Activated naive CD8-positive, alpha-beta T cell treated with anti-CD3 and anti-CD28 coated beads, Interleukin-2, amount 10 ng/mL, durations not matched to agents 7 days and 5 days (primary cell): ENCODE results near the gene GPR42. TPM values are rescaled to one million over a fixed set of nuclear protein-coding genes. Genes with fewer than 3 reads are reported as not detected.

ENCODE experiments used
- ATAC-seq: fragments of 150-1000 bp; cut with Tn5 transposase; one replicate; pipeline ENCODE4 v1.10.0; 2021; ENCODE audit warnings: low read depth, moderate library complexity
- POLR2A ChIA-PET: fragments of 350-600 bp; sonication (Branson Sonifier 250); formaldehyde crosslinking; loops from one replicate; lab custom pipeline; 2021; ENCODE audit warnings: antibody characterized with exemption; lab: Charles Lee
- DNase-seq: peaks from one replicate; pipeline ENCODE4 v3.0.0; 2021
- H3K27ac Mint-ChIP-seq: one replicate; pipeline ENCODE4 v1.8.0; 2022; ENCODE audit warnings: mild to moderate bottlenecking, mixed read lengths
- H3K27me3 Mint-ChIP-seq: one replicate; pipeline ENCODE4 v1.8.0; 2022; ENCODE audit warnings: mild to moderate bottlenecking, moderate library complexity, mixed read lengths
- H3K36me3 Mint-ChIP-seq: one replicate; pipeline ENCODE4 v1.8.0; 2021; ENCODE audit warnings: mild to moderate bottlenecking, mixed read lengths
- H3K4me1 Mint-ChIP-seq: one replicate; pipeline ENCODE4 v1.8.0; 2021; ENCODE audit warnings: mixed read lengths
- H3K4me3 Mint-ChIP-seq: one replicate; pipeline ENCODE4 v1.8.0; 2022; ENCODE audit warnings: mild to moderate bottlenecking, moderate library complexity, mixed read lengths
- H3K9me3 Mint-ChIP-seq: one replicate; pipeline ENCODE4 v1.8.0; 2021; ENCODE audit warnings: mixed read lengths
- microRNA-seq: library from miRNA; unstranded; fragments of <30 nt; microRNA quantifications from one replicate; pipeline ENCODE4 v1.2.0, GENCODE V29; 2022
- total RNA-seq, 2 experiments: library from RNA; stranded (reverse); gene quantifications; one replicate each; pipeline ENCODE4 v1.2.3, GENCODE V29; 2021

The GPR42 gene
- total RNA-seq, 2 experiments from 2014 or later, result not detected

DNA sequence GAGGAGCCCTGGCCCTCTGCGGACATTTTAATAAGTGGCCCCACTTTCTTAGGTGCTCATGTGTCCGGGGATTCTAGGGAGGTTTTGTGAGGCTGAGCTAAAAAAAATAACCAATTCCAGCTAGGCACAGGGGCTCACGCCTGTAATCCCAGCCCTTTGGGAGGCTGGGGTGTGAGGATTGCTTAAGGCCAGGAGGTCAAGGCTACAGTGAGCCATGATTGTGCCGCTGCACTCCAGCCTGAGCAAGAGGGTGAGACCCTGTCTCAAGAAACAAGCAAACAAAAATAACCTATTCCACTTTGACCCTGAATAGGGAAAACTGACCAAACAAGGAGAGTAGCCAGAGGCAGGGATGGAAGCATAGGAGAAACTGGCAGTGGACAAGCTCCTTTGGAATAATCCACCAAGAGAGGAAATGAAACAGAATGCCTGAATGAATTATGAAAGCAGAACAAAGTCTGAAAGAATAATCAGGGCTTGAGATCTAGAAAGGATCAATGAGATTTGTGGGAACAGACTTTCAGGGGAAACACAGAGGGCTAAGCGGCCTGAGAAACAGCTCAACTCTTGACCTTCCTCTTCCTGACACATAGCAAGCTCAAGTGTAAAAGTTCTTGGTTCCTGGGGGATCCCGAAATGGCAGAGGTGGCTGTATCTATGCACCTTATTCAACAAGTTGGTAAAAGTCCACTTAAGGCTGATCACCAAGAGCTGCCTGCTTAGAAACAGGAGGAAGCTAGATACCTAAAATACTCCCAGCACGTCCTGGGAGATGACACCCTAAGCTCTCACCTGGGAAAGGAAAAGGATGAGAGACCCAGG, 47.1 kb downstream of the GPR42 start:
- DNase-seq, result no peak
- POLR2A ChIA-PET, result no interaction called here
- ATAC-seq, result no peak
- peaks cover 43% of the 10 kb centered on the region for H3K27me3 Mint-ChIP-seq
- H3K4me1 Mint-ChIP-seq, result no peaks in the 10 kb centered on the region
- no peaks in the 10 kb centered on the region for H3K9me3 Mint-ChIP-seq
- H3K4me3 Mint-ChIP-seq, result no peak overlapping the region
- no peak overlapping the region for H3K27ac Mint-ChIP-seq
- no peaks in the 10 kb centered on the region for H3K36me3 Mint-ChIP-seq

DNA sequence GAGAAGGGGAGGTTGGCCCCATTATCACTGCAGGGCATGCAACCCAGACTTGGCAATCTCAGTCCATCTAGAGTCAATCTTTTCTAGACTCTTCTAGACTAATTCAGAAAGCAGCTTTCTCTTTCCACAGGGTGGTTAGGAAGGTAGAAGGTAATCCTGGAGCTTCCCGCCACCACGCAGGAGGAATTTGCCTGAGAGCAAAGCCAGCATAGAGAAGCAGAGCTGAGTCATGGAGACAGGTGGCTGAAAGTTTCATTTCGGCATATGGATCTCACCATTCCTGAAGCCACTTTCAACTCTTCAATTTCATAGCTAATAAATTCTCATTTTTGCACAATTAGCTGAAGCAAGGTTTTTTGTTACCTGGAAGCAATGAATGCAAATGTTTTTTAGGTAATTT, 48.2 kb downstream of the GPR42 start:
- DNase-seq, result no peak
- Mint-ChIP-seq H3K9me3 (no peaks in the 10 kb centered on the region), H3K27ac (no peak overlapping the region), H3K27me3 (peaks cover 34% of the 10 kb centered on the region), H3K4me1 (no peaks in the 10 kb centered on the region), H3K4me3 (no peak overlapping the region), H3K36me3 (no peaks in the 10 kb centered on the region)
- POLR2A ChIA-PET, result no interaction called here
- ATAC-seq, result no peak

DNA sequence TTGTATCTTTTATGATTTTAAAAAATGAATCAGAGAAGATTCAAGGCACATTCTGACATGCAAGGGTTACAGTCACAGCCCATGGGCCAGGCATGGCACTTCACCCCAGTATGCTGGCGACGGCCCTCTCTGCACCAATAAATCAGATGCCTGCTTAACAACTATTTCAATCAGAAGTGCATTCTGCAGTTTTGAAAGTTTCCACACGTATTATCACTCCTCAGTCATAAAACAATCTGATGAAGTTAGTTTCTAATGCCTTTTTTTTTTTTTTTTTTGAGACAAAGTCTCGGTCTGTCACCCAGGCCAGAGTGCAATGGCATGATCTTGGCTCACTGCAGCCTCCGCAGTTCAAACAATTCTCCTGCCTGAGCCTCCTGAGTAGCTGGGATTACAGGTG, 48.9 kb downstream of the GPR42 start:
- H3K4me1 Mint-ChIP-seq, result no peaks in the 10 kb centered on the region
- no peaks in the 10 kb centered on the region for H3K9me3 Mint-ChIP-seq
- DNase-seq (no peak), ATAC-seq (no peak)
- H3K27ac Mint-ChIP-seq, result no peak overlapping the region
- POLR2A ChIA-PET, result no interaction called here
- peaks cover 33% of the 10 kb centered on the region for H3K27me3 Mint-ChIP-seq
- no peaks in the 10 kb centered on the region for H3K36me3 Mint-ChIP-seq
- H3K4me3 Mint-ChIP-seq, result no peak overlapping the region

DNA sequence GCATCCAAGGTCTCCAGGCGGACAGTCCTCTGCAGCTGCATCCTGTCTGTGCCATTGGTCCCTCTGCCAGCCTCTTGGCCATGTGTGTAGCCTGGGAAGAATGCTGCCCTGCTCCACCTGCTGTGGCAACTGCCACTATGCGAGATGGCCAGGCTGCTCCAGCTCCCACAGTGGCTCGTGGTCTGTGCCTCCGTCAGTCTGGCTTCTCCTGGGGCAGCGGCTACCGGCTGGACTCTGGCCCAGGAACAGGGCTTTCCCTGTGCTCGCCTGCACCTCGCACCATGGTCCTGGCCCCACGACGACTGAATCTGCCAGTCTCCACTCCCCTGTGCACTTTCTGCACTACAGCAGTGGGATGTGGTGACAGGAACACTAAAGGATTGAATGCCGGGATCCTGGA, 50.5 kb downstream of the GPR42 start:
- ATAC-seq, result no peak
- H3K27me3 Mint-ChIP-seq, result peaks cover 25% of the 10 kb centered on the region
- H3K9me3 Mint-ChIP-seq, result no peaks in the 10 kb centered on the region
- POLR2A ChIA-PET, result no interaction called here
- H3K36me3 Mint-ChIP-seq, result no peaks in the 10 kb centered on the region
- DNase-seq, result no peak
- H3K27ac Mint-ChIP-seq, result no peak overlapping the region
- H3K4me1 Mint-ChIP-seq, result no peaks in the 10 kb centered on the region
- H3K4me3 Mint-ChIP-seq, result no peak overlapping the region

Small RNAs within 50 kb of the gene (microRNA-seq; reads per million reads assigned to microRNA genes)
- gene MIR5196, result not detected

Other genes starting within 250 kb of the GPR42 start
- gene LGI4, start 236.0 kb upstream of the GPR42 start, total RNA-seq, result under 1 TPM; 0.28 to 0.44 TPM
- not detected for gene FXYD1, start 232.2 kb upstream of the GPR42 start, total RNA-seq
- gene FXYD7, start 227.8 kb upstream of the GPR42 start, total RNA-seq, result 1 to 10 TPM; 5.3 to 6.5 TPM
- gene FXYD5, start 216.3 kb upstream of the GPR42 start, total RNA-seq, result 100 to 1,000 TPM; 353 to 360 TPM
- gene FAM187B, start 142.3 kb upstream of the GPR42 start, total RNA-seq, result not detected
- gene LSR, start 122.1 kb upstream of the GPR42 start, total RNA-seq, result 10 to 100 TPM; 33.2 to 36.3 TPM
- 100 to 1,000 TPM; 149 to 159 TPM for gene USF2, start 102.1 kb upstream of the GPR42 start, total RNA-seq
- 1 to 10 TPM; 1.0 to 1.1 TPM for gene HAMP, start 88.5 kb upstream of the GPR42 start, total RNA-seq
- under 1 TPM; 0.11 to 0.39 TPM for gene MAG, start 78.9 kb upstream of the GPR42 start, total RNA-seq
- gene CD22, start 41.9 kb upstream of the GPR42 start, total RNA-seq, result 1 to 10 TPM; 1.7 to 1.8 TPM
- gene FFAR1, start 23.2 kb upstream of the GPR42 start, total RNA-seq, result not detected
- not detected for gene FFAR3, start 12.6 kb upstream of the GPR42 start, total RNA-seq
- not detected for gene FFAR2, start 77.2 kb downstream of the GPR42 start, total RNA-seq
- gene KRTDAP, start 119.4 kb downstream of the GPR42 start, total RNA-seq, result not detected
- 1 to 10 TPM; 2.5 to 3.5 TPM for gene DMKN, start 142.6 kb downstream of the GPR42 start, total RNA-seq
- gene SBSN, start 157.2 kb downstream of the GPR42 start, total RNA-seq, result not detected
- gene GAPDHS, start 162.4 kb downstream of the GPR42 start, total RNA-seq, result not detected
- gene TMEM147, start 174.6 kb downstream of the GPR42 start, total RNA-seq, result 10 to 100 TPM; 37.2 to 38.2 TPM
- not detected for gene ATP4A, start 192.6 kb downstream of the GPR42 start, total RNA-seq
- gene PMIS2, start 215.1 kb downstream of the GPR42 start, total RNA-seq, result not detected
- gene HAUS5, start 241.7 kb downstream of the GPR42 start, total RNA-seq, result 10 to 100 TPM; 50.5 to 51.7 TPM